GM23248 (cell line): ENCODE results near the gene FGD2. TPM values are rescaled to one million over a fixed set of nuclear protein-coding genes. Genes with fewer than 3 reads are reported as not detected.

Experiments
- DNase-seq: peaks from one replicate; pipeline ENCODE4 v3.0.0-alpha.2; 2015
- H2AFZ ChIP-seq: fragments of 200-600 bp; sonication (generic); 2 replicates; pipeline ENCODE4 v1.6.1; 2016; ENCODE audit warnings: antibody characterized with exemption
- H3F3A ChIP-seq: fragments of 200-600 bp; sonication (generic); 2 replicates; pipeline ENCODE4 v1.6.1; 2016; ENCODE audit warnings: mild to moderate bottlenecking, antibody characterized with exemption, mixed run types; ENCODE audit not compliant: insufficient read depth
- H3K27ac ChIP-seq: fragments of 200-600 bp; sonication (generic); 2 replicates; pipeline ENCODE4 v1.5.1; 2016; ENCODE audit warnings: mild to moderate bottlenecking
- H3K27me3 ChIP-seq: fragments of 200-600 bp; sonication (generic); replicated peaks from 2 replicates; pipeline ENCODE4 v1.6.1; 2016; ENCODE audit warnings: mild to moderate bottlenecking; ENCODE audit not compliant: insufficient read depth
- H3K36me3 ChIP-seq: fragments of 200-600 bp; sonication (generic); 2 replicates; pipeline ENCODE4 v1.6.1; 2016; ENCODE audit warnings: low read depth, mild to moderate bottlenecking
- H3K4me1 ChIP-seq: fragments of 200-600 bp; sonication (generic); 2 replicates; pipeline ENCODE4 v1.6.1; 2016; ENCODE audit warnings: mild to moderate bottlenecking; ENCODE audit not compliant: insufficient read depth
- H3K4me2 ChIP-seq: fragments of 200-600 bp; sonication (generic); one replicate; pipeline ENCODE4 v1.6.1; 2016; ENCODE audit warnings: mild to moderate bottlenecking; ENCODE audit not compliant: unreplicated experiment
- H3K4me3 ChIP-seq: fragments of 200-600 bp; sonication (generic); 2 replicates; pipeline ENCODE4 v1.5.1; 2016; ENCODE audit warnings: mild to moderate bottlenecking
- H3K79me2 ChIP-seq: fragments of 200-600 bp; sonication (generic); 2 replicates; pipeline ENCODE4 v1.6.1; 2016; ENCODE audit warnings: mild to moderate bottlenecking; ENCODE audit not compliant: insufficient read depth
- H3K9ac ChIP-seq: fragments of 200-600 bp; sonication (generic); 2 replicates; pipeline ENCODE4 v1.6.1; 2016; ENCODE audit warnings: mild to moderate bottlenecking
- H3K9me2 ChIP-seq: fragments of 200-600 bp; sonication (generic); 2 replicates; pipeline ENCODE4 v1.6.1; 2016; ENCODE audit warnings: mixed run types, mild to moderate bottlenecking, moderate library complexity; ENCODE audit not compliant: insufficient read depth
- H3K9me3 ChIP-seq: fragments of 200-600 bp; sonication (generic); one replicate; pipeline ENCODE4 v1.6.1; 2017; ENCODE audit warnings: low read depth
- H4K20me1 ChIP-seq: fragments of 200-600 bp; sonication (generic); 2 replicates; pipeline ENCODE4 v1.6.0; 2016; ENCODE audit not compliant: insufficient read depth
- EZH2 ChIP-seq: fragments of 200-600 bp; sonication (generic); IDR thresholded peaks from 2 replicates; pipeline ENCODE4 v1.6.1; 2018; ENCODE audit warnings: antibody characterized with exemption, mild to moderate bottlenecking; ENCODE audit not compliant: insufficient read depth, poor library complexity, severe bottlenecking
- EZH2phosphoT487 ChIP-seq: fragments of 200-600 bp; sonication (generic); IDR thresholded peaks from 2 replicates; pipeline ENCODE4 v1.6.1; 2018; ENCODE audit warnings: antibody characterized with exemption, moderate library complexity, mild to moderate bottlenecking, low read depth; ENCODE audit not compliant: insufficient read depth
- WGBS, 2 experiments: methylation state at CpG; one replicate each; pipeline ENCODE4 v1.1.6; 2015 to 2017; ENCODE audit warnings: low lambda C conversion rate in 2 of 2, low coverage in 1 of 2; ENCODE audit errors: missing lambda C conversion rate in 2 of 2; 5-methylcytosine and 5-hydroxymethylcytosine counted together
- in situ Hi-C: fragments of 300-500 bp; cut with MboI; formaldehyde crosslinking; loops from 2 replicates; pipeline ENCODE4 v1.15.0; 2020
- polyA plus RNA-seq: library from polyadenylated mRNA; unstranded; fragments of >200 nt; fragmentation: Nextera tagmentation; extraction: Ambion mirVana; gene quantifications from 2 replicates; pipeline ENCODE4 v1.2.1, GENCODE V29; 2016
- total RNA-seq: library from RNA; depleted of rRNA; stranded (reverse); fragments of >200 nt; shearing (Covaris generic); gene quantifications from 2 replicates; pipeline ENCODE4 v1.2.3, GENCODE V29; 2014

Gene FGD2
- total and polyA plus RNA-seq, 2 experiments from 2014 or later, result not detected

- in situ Hi-C loops, result no loop called here
These were observed 25.1 kb downstream of the FGD2 start for GRCh38 chr6:37030599-37030998.

GRCh38 chr6:37032239-37032638, 26.8 kb downstream of the FGD2 start:
- no peak for DNase-seq
- no peaks in the 10 kb centered on the region for H3K36me3 ChIP-seq
- H3K27me3 ChIP-seq, result no peaks in the 10 kb centered on the region
- WGBS, 2 experiments, result 86 to 87% methylated on average over 7 of the region's 7 CpGs
- no peak overlapping the region for H2AFZ ChIP-seq
- no peak for TF ChIP-seq EZH2phosphoT487
- TF ChIP-seq EZH2, result no peak
- H3K79me2 ChIP-seq, result no peaks in the 10 kb centered on the region
- H3K4me3 ChIP-seq, result no peak overlapping the region
- no peaks in the 10 kb centered on the region for H4K20me1 ChIP-seq
- in situ Hi-C loops, result no loop called here
- no peaks in the 10 kb centered on the region for H3K9me2 ChIP-seq
- H3K4me1 ChIP-seq, result no peaks in the 10 kb centered on the region
- no peaks in the 10 kb centered on the region for H3K9me3 ChIP-seq
- no peak overlapping the region for H3K9ac ChIP-seq
- H3K27ac ChIP-seq, result no peak overlapping the region
- H3K4me2 ChIP-seq, result no peak overlapping the region
- no peaks in the 10 kb centered on the region for H3F3A ChIP-seq

More at GRCh38 chr6:37030599-37030998, 25.1 kb downstream of the FGD2 start:
- no peak overlapping the region for H3K27ac ChIP-seq
- no peaks in the 10 kb centered on the region for H3K36me3 ChIP-seq
- H3K79me2 ChIP-seq, result no peaks in the 10 kb centered on the region
- H3K27me3 ChIP-seq, result no peaks in the 10 kb centered on the region
- H3K9me3 ChIP-seq, result no peaks in the 10 kb centered on the region
- no peaks in the 10 kb centered on the region for H3K4me1 ChIP-seq
- no peak overlapping the region for H3K4me2 ChIP-seq
- TF ChIP-seq EZH2phosphoT487, result no peak
- no peak for TF ChIP-seq EZH2
- no peaks in the 10 kb centered on the region for H4K20me1 ChIP-seq
- DNase-seq, result no peak
- H3K4me3 ChIP-seq, result no peak overlapping the region
- 96 to 98% methylated on average over 2 of the region's 2 CpGs for WGBS, 2 experiments
- no peak overlapping the region for H2AFZ ChIP-seq
- no peaks in the 10 kb centered on the region for H3F3A ChIP-seq
- no peak overlapping the region for H3K9ac ChIP-seq
- H3K9me2 ChIP-seq, result no peaks in the 10 kb centered on the region

- H2AFZ ChIP-seq, result no peak overlapping the region
- H4K20me1 ChIP-seq, result no peaks in the 10 kb centered on the region
- no peaks in the 10 kb centered on the region for H3K9me3 ChIP-seq
- no peaks in the 10 kb centered on the region for H3K79me2 ChIP-seq
- no peak overlapping the region for H3K4me2 ChIP-seq
- H3F3A ChIP-seq, result no peaks in the 10 kb centered on the region
- TF ChIP-seq EZH2phosphoT487 (no peak), EZH2 (no peak)
- H3K9ac ChIP-seq, result no peak overlapping the region
- WGBS, 2 experiments, result 47 to 50% methylated on average over 7 of the region's 7 CpGs
- in situ Hi-C loops, result no loop called here
- H3K27ac ChIP-seq, result no peak overlapping the region
- H3K9me2 ChIP-seq, result no peaks in the 10 kb centered on the region
- H3K4me3 ChIP-seq, result no peak overlapping the region
- DNase-seq, result peak; percentile 51
- H3K27me3 ChIP-seq, result no peaks in the 10 kb centered on the region
- H3K4me1 ChIP-seq, result no peaks in the 10 kb centered on the region; the same call in 1 of the 2 replicates
- no peaks in the 10 kb centered on the region for H3K36me3 ChIP-seq
These were observed 27.8 kb downstream of the FGD2 start for GRCh38 chr6:37033255-37033654.

- no peaks in the 10 kb centered on the region for H4K20me1 ChIP-seq
- in situ Hi-C loops, result no loop called here
- H2AFZ ChIP-seq, result no peak overlapping the region
These were observed 28.7 kb downstream of the FGD2 start for GRCh38 chr6:37033819-37034795.

More at GRCh38 chr6:37033819-37034795, 28.7 kb downstream of the FGD2 start:
- Histone ChIP-seq H3F3A (no peaks in the 10 kb centered on the region), H3K79me2 (no peaks in the 10 kb centered on the region), H3K4me1 (no peaks in the 10 kb centered on the region; the same call in 1 of the 2 replicates), H3K4me2 (no peak overlapping the region), H3K9me3 (no peaks in the 10 kb centered on the region), H3K4me3 (no peak overlapping the region), H3K9ac (no peak overlapping the region), H3K36me3 (no peaks in the 10 kb centered on the region), H3K27ac (no peak overlapping the region), H3K27me3 (no peaks in the 10 kb centered on the region), H3K9me2 (no peaks in the 10 kb centered on the region)
- no peak for TF ChIP-seq EZH2
- TF ChIP-seq EZH2phosphoT487, result no peak
- 80 to 81% methylated on average over 8 of the region's 8 CpGs for WGBS, 2 experiments
- DNase-seq, result no peak
